HepG2 (cell line): ENCODE results near the gene TANGO6. TPM values are rescaled to one million over a fixed set of nuclear protein-coding genes. Genes with fewer than 3 reads are reported as not detected.

Experiments
- BCL3 ChIP-seq: sonication (generic); formaldehyde crosslinking; IDR thresholded peaks from 2 replicates; pipeline ENCODE4 v1.5.1; 2020; ENCODE audit warnings: mild to moderate bottlenecking, missing genetic modification reagents, moderate library complexity
- CREBL2 ChIP-seq: sonication (generic); formaldehyde crosslinking; IDR thresholded peaks from 2 replicates; pipeline ENCODE4 v1.8.1; 2023; ENCODE audit warnings: missing genetic modification reagents, mild to moderate bottlenecking, borderline replicate concordance
- DZIP1 ChIP-seq: sonication (generic); formaldehyde crosslinking; IDR thresholded peaks from 2 replicates; pipeline ENCODE4 v1.5.0; 2020; ENCODE audit warnings: mild to moderate bottlenecking, missing genetic modification reagents
- HNF4G ChIP-seq, 2 experiments: sonication (generic) in 1 of 2; formaldehyde crosslinking in 1 of 2; IDR thresholded peaks; 2 replicates each; pipeline versions ENCODE4 v1.4.0 to v1.6.1; 2011 to 2020; ENCODE audit warnings: borderline replicate concordance in 2 of 2, low read depth in 2 of 2, mild to moderate bottlenecking in 2 of 2, low read length in 1 of 2, missing genetic modification reagents in 1 of 2, moderate library complexity in 1 of 2
- SMAD3 ChIP-seq: sonication (generic); formaldehyde crosslinking; IDR thresholded peaks from 2 replicates; pipeline ENCODE4 v1.4.0; 2020; ENCODE audit warnings: missing genetic modification reagents
- STAG1 ChIP-seq: sonication (generic); formaldehyde crosslinking; IDR thresholded peaks from 2 replicates; pipeline ENCODE4 v1.4.0; 2020; ENCODE audit warnings: missing genetic modification reagents
- THAP9 ChIP-seq: sonication (generic); formaldehyde crosslinking; IDR thresholded peaks from 2 replicates; pipeline ENCODE4; 2020; ENCODE audit warnings: missing genetic modification reagents, mild to moderate bottlenecking, borderline replicate concordance
- ZBTB14 ChIP-seq: sonication (generic); formaldehyde crosslinking; IDR thresholded peaks from 2 replicates; pipeline ENCODE4 v1.4.0; 2020; ENCODE audit warnings: missing genetic modification reagents
- ZMYM4 ChIP-seq: sonication (generic); formaldehyde crosslinking; IDR thresholded peaks from 2 replicates; pipeline ENCODE4 v1.8.1; 2023; ENCODE audit warnings: mild to moderate bottlenecking, missing genetic modification reagents
- ZNF276 ChIP-seq: sonication (generic); formaldehyde crosslinking; IDR thresholded peaks from 2 replicates; pipeline ENCODE4 v1.4.0; 2020; ENCODE audit warnings: mild to moderate bottlenecking, low read depth, missing genetic modification reagents
- ZNF281 ChIP-seq: sonication (generic); formaldehyde crosslinking; IDR thresholded peaks from 2 replicates; pipeline ENCODE4 v1.4.0; 2020; ENCODE audit warnings: missing genetic modification reagents, borderline replicate concordance
- ZNF317 ChIP-seq: sonication (generic); formaldehyde crosslinking; IDR thresholded peaks from 2 replicates; pipeline ENCODE4 v1.5.0; 2020; ENCODE audit warnings: mild to moderate bottlenecking, missing genetic modification reagents
- ZNF629 ChIP-seq: sonication (generic); formaldehyde crosslinking; conservative IDR thresholded peaks from 2 replicates; pipeline ENCODE4 v1.5.0; 2020; ENCODE audit warnings: missing genetic modification reagents
- polyA plus RNA-seq, 8 experiments: library from polyadenylated mRNA; depleted of rRNA in 3 of 8; stranded (reverse) in 7 of 8; unstranded in 1 of 8; fragments of >200 nt; fragmentation: Illumina TruSeq in 4 of 8; extraction: Trizol in 4 of 8; gene quantifications; 2 replicates each; pipeline versions ENCODE4 v1.2.1 to v1.2.3, GENCODE V29; 2011 to 2016; ENCODE audit warnings: low read depth in 4 of 8, missing spikeins in 1 of 8, mixed read lengths in 1 of 8; ENCODE audit not compliant: insufficient read depth in 1 of 8
- total RNA-seq, 5 experiments: library from RNA; depleted of rRNA; stranded (reverse); fragments of >200 nt; fragmentation: Illumina TruSeq; extraction: Trizol; gene quantifications; 2 replicates each; pipeline ENCODE4 v1.2.3, GENCODE V29; 2016; ENCODE audit warnings: low read depth in 1 of 5

TANGO6 gene
- total and polyA plus RNA-seq, 2 of the 13 experiments (the other 11 are each of a cell fraction or from before 2014, with no cell fraction given): 7.2 to 13.3 TPM

- TF ChIP-seq ZNF281 (CRISPR knock-in tag) (no peak), THAP9 (no peak), ZNF317 (no peak), STAG1 (peak; percentile 66), ZNF629 (no peak), ZBTB14 (CRISPR knock-in tag) (peak; percentile 87), SMAD3 (no peak), ZNF276 (CRISPR knock-in tag) (no peak), HNF4G (IDR thresholded peaks at IDR 0.05; ENCODE audit: borderline replicate concordance, low read depth, low read length) (no peak), HNF4G (CRISPR knock-in tag; IDR thresholded peaks at IDR 0.05; ENCODE audit: borderline replicate concordance, low read depth) (0 out of 2 replicates have a peak, but pooled peaks have one; percentile 21), ZMYM4 (peak; percentile 20; the same call in 1 of the 2 replicates), DZIP1 (CRISPR knock-in tag) (no peak), CREBL2 (CRISPR knock-in tag) (no peak), BCL3 (no peak)
These were observed 262.4 kb downstream of the TANGO6 start, which contains the start of gene HAS3 (continued) for GRCh38 chr16:69105501-69106361.
